NCI-H526 treated with DMSO at 0.1 percent for 48 hours (cell line): ENCODE results near the gene CDH4.
A peak's percentile ranks its signal among the peaks of the same experiment; 100 is the strongest.

Source experiments
- DNase-seq: peaks from one replicate; lab custom pipeline; 2025; lab: John Stamatoyannopoulos, UW

CDH4 gene

DNA sequence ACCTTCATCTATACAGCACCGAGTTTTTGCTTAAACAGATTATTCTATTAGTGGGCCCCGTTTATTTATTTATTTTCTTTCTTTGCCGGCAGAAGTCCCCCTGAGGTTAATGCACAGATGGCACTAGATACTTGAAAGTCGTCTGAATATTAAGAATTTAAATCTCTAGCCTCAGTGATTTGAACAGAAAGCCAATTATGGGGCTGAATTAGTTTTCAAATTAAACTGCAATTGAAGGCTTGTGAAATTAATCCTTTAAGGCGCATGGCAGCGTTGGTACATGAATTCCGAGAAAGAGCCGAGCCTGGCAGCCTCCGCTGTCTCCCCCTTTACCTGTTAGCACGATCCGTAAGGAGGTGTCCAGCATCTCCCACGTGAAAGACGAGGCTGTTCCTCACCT, 610.8 kb downstream of the CDH4 start:
- DNase-seq, result no peak

DNA sequence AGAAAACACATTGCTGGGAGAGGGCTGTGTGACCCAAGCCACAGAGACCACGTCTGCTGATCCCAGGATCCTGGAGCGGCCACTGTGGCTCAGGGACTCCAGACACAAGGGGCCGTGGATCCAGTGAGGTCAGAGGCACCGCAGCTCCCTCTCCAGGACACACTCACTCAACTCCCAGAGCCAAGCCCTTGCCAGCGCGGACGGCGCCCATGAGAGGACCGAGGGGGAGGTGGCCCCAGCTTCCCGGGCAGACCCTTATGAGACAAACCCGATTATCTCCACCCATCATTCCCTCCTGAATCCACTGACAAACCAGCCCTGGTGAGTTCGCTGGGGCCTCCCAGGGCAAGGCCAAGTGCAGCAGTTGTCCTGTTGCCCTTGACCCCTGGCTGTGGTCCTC, 612.4 kb downstream of the CDH4 start:
- no peak for DNase-seq

DNA sequence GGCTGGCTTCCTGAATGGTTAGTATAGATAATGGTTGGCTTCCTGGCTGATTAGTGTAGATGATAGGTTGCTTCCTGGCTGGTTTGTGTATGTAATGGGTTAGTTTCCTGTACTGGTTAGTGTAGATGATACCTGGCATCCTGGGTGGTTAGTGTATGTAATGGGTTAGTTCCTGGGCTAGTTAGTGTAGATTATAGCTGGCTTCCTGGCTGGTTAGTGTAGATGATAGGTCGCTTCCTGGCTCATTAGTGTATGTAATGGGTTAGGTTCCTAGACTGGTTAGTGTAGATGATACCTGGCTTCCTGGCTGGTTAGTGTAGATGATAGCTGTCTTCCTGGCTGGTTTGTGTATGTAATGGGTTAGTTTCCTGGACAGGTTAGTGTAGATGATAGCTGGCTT, 613.3 kb downstream of the CDH4 start:
- DNase-seq, result no peak

DNA sequence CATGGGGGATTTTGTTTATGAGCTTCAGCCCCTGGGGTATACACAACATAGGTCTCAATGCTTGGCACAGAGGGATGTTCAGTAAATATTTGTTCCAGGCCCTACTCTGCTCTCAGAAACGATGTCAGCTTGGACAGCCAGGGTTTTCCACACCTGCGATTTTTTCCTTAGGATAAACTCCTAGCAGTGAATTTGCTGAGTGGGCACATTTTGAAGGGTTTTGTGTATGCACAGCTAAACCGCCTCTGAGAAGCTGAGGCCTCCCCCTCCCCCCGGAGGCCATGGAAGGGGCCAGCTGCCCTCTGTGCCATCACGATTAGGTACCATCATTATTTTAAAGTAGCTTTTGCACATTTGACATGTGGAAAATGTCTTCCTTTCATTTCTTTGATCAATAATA, 614.1 kb downstream of the CDH4 start:
- no peak for DNase-seq

DNA sequence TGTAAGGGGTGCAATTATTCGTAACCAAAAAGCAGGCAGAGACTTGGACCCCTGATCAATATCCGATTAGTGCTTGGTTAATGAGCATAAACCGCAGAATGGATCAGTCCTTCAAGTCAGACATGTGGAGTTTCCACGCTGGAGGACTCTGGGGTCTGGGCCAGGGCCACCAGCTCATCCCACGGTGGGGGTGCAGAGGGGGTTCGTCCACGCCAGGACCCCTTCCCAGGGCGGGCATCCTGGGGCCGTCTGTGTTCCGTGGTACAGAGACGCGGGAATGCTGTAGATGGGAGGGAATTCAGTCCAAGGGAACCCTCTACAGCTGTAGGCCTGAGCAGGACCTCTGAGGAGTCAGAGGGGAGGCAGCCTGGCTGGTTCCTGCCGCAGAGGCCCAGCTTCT, 615.9 kb downstream of the CDH4 start:
- DNase-seq, result no peak

DNA sequence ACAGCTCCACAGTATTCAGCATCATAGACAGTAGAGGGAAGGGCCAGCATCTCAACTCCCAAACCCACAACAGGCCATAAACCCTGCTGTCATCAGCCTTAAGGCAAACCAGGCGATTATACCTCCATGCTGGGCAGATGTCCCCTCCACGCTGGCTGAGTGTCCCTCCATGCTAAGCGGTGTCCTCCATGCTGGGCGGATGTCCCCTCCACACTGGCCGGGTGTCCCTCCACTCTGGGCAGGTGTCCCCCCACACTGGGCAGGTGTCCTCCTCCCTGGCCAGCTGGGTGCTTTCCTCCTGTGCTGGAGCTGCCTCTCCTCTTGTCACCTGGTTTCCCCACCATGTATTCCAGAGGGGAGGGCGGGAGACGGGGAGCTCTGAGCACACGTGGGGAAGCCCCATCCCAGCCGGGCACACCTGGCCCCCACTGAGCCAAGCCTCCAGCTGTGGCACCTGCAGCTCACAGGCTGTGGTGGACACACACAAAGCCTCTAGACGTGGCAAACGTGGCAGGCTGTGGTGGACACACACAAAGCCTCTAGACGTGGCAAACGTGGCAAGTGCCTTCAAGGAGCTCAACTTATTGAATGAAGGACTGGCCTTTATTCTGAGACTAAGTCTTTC, 616.5 kb downstream of the CDH4 start:
- no peak for DNase-seq

DNA sequence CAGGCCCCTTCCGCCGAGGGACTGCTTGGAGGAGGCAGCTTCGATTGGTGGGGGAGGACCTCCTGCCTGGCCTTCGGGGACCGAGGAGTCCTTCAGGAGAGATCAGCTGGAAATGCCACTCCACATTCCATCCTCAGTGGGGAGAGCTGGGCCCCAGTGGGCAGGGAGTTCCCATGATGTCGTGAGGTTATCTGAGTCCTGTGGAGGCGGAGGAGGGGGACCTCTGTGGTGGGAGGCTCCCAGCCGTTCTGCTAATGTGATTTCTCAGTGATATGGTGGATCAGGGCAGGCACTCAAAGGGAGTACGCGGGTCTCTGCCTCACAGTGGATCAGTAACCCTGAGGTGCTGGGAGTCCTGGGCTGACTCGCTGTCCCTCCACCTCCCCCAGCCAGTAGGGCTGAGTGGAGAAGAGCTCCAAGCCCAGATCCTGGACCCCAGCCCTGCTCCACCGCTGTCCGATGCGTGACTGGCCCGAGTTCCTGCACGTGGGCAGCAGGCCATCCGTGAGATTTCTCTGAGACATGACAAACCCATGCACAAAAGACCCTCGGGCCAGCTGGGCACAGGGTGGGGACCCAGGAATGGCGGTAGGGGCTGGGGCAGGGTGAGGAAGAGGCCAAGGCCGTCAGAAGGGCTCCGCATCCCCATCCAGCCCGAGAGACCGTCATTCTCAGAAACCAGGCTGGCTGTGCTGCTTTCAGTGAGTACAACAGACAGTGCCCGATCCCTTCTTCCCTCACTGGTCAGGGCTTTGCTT, 617.9 kb downstream of the CDH4 start:
- no peak for DNase-seq

DNA sequence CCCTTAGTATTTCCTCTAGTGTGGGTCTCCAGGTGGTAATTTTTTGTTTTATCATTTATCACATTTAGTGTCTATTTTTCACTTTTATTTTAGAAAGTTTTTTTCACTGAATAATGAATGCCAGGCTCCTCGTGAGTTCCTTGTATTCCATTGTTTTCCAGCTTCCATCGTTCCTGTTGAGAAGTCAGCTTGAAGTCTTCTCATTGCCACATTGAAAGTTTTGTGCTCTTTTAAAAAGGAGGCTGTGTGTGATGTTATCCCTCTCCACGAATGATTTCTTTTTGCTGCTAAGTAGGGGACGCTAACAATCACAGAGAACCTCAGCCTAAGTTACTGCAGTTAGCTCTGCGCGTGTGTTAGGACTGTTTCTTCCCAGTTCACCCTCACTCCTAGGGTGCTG, 619.1 kb downstream of the CDH4 start:
- no peak for DNase-seq

DNA sequence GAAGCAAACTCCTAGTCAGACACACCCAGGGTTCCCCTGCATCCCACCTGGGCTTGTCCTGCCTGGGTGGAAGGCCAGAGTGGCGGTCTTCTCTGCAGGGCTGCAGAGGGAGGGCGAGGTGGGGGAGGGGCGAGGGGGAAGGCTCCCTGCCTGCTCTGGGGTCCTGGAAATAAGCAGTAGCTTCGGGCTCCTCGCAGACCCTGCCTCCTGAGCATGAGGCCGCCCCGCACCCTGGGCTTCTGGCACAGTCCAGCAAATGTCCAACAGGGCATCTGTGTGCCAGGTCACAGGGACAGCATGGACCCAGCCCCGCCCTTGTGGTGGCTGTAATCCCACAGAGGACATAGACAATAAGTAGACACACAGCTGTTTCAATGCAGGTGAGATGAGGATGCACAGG, 619.9 kb downstream of the CDH4 start:
- DNase-seq, result no peak

DNA sequence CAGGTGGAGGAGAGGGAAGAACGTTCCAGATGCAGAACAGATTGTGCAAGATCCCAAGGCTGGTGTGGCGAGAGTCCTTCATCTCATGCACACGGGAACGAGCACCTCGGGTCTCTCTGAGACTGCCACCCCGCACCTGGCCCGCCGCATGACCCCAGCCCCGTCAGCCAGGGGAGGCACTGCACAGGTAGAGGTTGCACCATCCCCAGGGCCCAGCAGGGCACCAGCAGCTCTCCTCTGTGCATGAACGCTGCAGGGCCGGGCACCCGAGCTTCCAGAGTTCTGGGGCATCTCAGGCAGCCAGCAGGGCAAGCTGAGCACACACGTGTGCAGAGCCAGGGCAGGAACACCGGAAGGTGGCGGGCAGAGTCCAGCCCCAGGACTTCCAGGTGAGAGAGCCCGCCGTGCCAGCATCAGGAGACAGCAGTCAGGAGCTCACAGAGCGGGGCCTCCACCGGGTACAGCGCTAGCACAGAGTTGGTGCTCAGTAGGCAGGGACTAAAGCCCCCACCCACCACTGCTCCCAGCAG, 620.4 kb downstream of the CDH4 start:
- DNase-seq, result no peak

DNA sequence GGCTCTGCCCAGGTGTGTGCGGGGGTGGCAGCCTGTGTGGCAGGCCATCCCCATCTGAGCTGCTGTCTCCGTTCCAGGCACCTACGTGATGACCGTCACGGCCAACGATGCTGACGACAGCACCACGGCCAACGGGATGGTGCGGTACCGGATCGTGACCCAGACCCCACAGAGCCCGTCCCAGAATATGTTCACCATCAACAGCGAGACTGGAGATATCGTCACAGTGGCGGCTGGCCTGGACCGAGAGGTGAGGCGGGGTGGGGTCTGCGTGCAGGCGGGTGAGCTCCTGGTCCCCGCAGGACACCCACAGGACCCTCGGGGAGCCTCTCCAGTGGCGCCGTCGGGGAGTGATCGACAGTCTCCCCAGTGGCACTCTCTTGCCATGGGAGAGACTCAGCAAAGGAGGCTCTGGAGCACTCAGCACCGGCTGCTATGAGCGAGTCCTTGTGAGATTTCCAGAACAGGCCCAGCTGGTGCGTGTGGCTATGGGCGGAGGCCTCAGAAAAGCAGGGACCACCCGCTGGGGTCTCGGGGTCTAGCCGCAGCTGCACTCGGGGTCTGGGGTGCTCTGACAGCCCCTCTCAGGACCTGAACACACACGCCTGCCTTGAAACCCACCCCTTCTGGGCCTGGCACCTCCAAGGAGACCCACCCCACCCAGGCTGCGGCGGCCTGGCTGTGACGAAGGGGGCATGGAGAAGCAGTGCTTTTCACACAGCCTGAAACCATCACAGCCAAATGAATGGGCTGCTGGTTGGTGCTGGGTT, 621.8 kb downstream of the CDH4 start:
- no peak for DNase-seq

DNA sequence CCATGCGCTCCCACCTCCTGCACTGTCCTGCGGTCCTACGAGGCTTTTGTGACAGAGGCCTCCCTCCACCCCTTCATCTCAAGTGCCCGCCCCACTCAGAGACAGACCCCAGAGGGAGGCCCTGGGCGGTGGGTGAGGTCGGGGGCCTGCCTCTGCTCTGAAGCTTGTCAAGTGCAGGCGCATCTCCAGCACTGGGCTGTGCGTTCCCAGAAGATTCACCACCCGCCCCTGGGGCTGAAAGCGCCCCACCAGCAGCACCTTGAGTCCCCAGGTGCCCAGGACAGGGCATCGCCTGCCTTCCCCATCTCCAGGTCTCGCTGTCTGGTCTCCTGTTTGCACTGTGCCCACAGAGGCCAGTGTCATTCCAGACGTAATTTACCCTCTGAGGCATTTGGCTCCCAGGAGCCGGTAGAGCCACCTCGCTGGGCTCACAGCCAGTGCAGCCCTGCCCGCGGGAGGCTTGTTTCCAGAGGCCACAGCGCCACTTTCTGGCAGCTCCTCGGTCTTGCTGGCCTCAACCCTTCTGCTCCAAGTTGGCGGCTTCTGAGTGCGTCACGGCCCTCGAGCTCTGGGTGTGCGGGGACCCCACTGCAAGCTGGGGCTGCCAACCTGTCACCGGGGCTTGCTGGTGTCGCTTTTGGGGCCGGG, 622.5 kb downstream of the CDH4 start:
- peak; percentile 13 for DNase-seq

DNA sequence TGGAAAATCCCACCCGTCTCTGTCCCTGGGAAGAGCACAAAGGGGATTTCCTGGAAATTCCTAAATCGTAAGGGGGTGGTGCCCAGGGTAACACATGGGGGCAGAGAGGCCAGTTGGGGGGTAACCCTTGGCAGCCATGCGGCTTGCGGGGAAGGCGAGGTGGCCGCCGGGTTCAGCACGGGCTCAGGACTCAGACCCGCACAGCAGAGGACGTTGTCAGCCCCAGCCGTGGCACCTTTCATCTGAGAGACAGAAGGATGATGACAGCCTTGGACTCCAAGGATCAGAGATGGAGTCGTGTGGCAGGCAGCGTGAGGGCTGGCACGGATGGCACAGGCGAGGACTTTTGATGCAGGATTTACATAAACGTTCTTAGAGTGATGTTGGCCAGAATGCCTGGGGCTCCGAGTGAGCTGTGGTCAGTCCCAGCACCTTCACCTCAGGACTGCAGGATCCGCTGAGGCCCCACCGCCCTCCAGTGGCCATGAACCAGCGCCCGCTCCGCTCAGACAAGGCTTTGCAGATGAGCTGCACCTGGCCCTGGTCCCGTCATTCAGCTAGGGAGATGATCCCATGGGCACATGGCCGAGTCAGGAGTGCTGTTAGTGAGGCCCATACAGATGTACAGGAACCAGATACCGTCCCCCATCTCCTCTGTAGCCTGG, 623.3 kb downstream of the CDH4 start:
- DNase-seq, result no peak

DNA sequence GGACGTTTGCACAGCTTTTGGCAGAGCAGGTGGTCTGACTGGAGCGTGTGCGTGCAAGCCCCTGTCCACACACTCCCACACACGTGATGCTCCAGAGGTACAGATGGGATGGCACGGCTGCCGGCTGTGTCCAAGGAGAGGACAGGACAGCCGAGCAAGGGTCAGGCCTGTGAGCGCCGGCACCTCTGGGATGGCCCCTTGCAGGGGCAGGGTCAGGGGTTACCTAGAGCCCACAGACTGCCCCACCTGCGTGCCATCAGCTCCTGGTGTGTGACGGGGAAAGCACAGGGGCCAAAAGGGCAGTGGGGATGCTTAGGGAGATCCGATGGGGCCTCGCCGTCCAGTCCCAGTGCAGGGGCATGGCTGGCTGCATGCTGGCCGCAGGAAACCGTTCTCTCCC, 623.9 kb downstream of the CDH4 start:
- no peak for DNase-seq

DNA sequence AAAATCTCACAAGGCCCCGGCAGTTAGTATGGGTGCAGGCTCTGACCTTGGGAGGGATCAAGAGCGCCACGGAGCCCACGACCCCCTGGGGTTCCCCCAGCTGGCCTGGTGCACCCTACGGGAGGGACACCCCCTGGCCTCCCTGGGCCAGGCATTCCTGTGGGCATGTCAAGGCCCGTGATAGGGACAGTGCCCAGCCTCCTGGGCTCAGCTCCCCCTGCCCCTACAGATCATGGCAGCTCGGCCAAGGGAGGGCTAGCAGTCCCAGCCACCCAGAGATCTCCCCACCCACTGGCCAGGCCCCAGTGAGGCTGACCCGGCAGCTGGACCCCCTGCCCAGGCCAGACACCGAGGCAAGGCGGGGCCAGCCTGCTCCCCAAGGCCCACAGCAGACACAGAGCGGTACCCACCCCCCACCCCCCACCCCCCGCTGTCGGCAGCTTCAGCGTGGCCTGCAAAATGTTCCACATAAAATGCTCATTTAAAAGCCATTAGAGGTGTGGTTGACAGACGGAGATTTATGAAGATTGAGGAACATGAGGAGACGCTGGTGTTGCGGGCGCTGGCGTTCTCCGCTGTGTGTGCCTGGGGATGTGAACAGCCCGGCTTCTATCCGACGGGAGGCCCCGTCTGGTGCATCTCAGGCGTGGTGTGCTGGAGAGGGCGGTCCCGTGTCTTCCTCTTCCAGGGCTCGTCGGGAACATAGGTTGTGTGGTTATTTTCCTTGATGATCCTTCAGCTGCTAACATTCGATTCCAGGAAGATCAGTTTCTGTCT, 625.1 kb downstream of the CDH4 start:
- no peak for DNase-seq

DNA sequence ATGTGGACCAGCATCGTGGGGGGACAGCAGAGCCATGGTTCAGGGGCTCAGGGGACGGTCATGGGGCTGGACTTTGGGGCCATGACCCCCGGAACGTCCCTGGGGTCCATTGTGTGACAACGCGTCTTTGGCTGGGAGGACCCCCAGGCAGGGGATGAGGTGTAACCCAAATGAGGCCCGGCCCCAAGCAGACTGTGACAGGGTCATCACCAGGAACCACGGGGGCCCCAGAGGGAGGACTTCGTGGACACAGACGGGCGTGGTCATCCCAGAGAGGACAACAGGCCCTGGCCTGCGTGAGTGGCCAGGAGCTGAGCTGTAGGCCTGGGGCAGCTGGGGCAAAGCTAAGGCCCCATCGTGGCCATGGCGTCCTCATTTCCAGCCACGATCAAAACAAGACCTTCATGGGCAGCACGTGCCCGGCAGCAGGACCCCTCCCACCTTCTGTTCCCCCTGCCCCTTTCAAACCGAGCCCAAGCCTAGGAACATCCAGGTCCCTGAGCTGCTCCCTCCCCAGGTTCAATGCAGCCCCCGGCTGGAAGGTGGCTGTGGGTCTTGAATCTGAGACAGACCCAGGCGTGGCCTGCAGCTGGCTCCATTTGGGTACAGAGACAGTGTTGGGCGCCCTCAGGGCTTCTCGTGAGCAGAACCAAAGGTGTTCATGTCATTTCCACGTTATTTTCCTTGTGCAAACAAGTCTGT, 625.9 kb downstream of the CDH4 start:
- no peak for DNase-seq

DNA sequence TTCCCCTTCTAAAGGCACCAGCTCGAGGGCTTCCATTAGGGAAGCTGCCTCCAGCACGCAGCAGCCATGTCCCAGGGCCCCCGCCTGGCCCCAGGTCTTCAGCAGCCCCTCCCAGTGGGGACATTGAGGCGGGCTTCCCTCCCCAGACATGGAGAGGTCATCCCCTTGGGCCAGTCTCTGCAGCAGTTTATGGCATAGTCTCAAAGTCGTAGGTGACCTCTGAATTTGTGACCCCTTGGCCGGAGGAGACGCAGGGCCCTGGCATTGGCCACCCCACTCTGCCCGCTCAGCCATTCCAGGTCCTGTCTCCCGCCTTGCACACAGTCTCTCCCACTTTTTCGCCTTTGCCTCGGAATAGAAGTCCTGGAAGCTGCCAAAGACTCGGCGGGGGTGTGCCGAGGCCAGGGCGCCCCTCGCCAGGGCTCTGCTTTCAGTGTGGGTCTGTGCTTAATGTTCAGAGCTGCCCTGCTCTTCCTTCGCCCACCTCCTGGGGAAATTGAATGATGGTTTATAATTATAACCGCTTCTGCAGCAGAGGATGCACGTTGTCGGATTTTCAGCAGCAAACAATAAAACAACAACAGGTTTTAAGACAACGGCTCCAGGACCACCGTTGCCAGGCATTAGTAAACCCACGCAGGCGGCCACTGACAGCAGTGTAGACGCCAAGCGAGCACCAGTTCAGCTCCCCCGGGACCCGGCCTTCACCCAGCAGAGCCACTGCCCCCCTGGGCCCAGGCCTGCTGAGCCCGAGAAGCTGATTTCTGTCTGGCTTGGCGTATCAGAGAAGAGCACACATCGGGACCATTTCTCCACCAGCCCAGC, 626.6 kb downstream of the CDH4 start:
- DNase-seq, result no peak

DNA sequence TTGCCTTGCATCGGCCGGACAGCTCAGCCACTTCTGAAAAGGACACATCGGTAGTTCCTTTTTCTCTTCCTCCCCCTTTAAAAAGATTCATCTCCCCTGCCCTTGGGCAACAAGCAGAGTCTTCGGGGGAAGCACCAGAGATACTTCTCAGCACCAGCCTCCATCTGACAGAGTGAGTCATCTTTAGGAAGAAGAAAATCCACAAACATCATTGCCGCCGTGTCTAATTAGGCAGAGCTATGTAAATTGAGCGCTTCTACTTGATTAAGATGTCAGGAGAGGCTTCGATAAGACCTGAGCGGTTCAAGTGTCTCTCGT, 627.2 kb downstream of the CDH4 start:
- DNase-seq, result no peak

DNA sequence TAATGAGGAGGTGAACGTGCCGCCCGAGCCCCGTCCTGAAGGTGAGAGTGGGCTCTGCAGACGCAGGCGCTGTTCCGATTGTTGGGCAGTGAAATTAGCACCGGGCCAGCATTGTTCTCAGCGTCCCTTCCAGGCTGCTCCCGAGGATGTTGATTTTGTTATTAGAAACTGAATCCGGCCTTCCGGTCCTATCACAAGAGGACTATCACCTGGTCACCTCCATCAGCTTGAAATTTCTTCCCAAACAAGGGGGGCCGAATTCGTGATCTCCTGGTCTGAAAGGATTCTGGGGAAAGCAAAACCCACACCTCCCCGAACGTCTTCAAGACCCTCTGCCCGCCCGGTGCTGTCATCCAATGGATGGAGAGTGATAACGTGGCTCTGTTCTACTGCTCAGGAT, 627.6 kb downstream of the CDH4 start:
- DNase-seq, result no peak

DNA sequence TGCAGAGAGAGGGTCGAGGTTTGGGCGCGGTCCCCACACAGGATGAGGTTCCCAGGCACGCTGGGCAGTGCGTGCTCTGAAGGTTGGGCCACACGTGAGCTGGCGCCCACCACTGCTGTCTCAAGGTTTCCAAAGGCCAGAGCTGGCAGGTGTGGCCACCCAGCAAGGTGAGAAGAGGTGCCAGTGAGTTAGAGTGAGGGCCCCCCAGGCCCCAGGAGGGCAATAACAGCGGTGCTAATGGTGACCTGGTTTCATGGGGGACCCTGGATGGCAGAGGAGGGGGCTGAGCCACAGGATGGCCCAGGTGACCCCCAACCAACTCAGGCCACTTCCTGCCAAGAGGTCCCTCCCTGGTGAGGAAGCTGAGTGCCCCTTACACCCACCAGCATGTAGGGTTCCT, 628.6 kb downstream of the CDH4 start:
- no peak for DNase-seq
